Measurements from ENCODE around the gene CFAP47. TPM values are rescaled to one million over a fixed set of nuclear protein-coding genes. Genes with fewer than 3 reads are reported as not detected.

Gene CFAP47
- not detected for polyA plus RNA-seq (2013, experiment 1 of 2)
- 0.01 TPM for polyA plus RNA-seq (2013, experiment 2 of 2)

GRCh38 chrX:35919536-35920309, at the start of gene CFAP47:
TSS of gene CFAP47 (plus strand) at chrX:35919734. CDS start at chrX:35919800, 66 bp downstream.
- Histone ChIP-seq H3K14ac (ENCODE audit: low read length in 2 of 2) (no peak within 1 kb of the TSS), H3K27me3 (ENCODE audit: control insufficient read depth in 1 of 2, insufficient read depth in 1 of 2, low read length in 2 of 2) (peaks cover 0 to 3% of the 10 kb centered on the region in 2 experiments), H3K23ac (ENCODE audit: low read length in 2 of 2) (no peak within 1 kb of the TSS), H2BK15ac (ENCODE audit: low read depth, poor library complexity, severe bottlenecking) (no peak within 1 kb of the TSS), H2BK5ac (ENCODE audit: low read depth, low read length, poor library complexity, severe bottlenecking) (no peak within 1 kb of the TSS), H3K27ac (ENCODE audit: low read length, poor library complexity, severe bottlenecking) (no peak within 1 kb of the TSS), H3K4me1 (ENCODE audit: control insufficient read depth, insufficient read depth, low read depth, low read length) (peaks cover 2% of the 10 kb centered on the region), H4K8ac (ENCODE audit: low read length) (no peak within 1 kb of the TSS), H2BK120ac (ENCODE audit: low read depth, low read length) (no peak within 1 kb of the TSS), H2BK12ac (ENCODE audit: low read length in 2 of 2) (no peak within 1 kb of the TSS), H2AK5ac (ENCODE audit: low read length, severe bottlenecking) (no peak within 1 kb of the TSS), H3K18ac (ENCODE audit: low read depth in 1 of 2, low read length in 2 of 2) (no peak within 1 kb of the TSS), H3K4me3 (ENCODE audit: insufficient read depth in 1 of 2, low read depth in 1 of 2, low read length in 2 of 2) (peak within 1 kb of the TSS; percentile 24 to 47), H2AFZ (ENCODE audit: low read depth, low read length) (no peak within 1 kb of the TSS), H3K79me1 (replicated peaks; ENCODE audit: low read length, poor library complexity, severe bottlenecking) (no peaks in the 10 kb centered on the region), H3K36me3 (ENCODE audit: control insufficient read depth in 1 of 2, insufficient read depth in 2 of 2, low read depth in 1 of 2, low read length in 2 of 2) (no peaks in the 10 kb centered on the region), H4K91ac (ENCODE audit: low read length) (no peak within 1 kb of the TSS), H3K4me2 (ENCODE audit: low read length, poor library complexity, severe bottlenecking) (peak within 1 kb of the TSS; percentile 86), H3K9ac (ENCODE audit: low read length) (no peak within 1 kb of the TSS), H3K9me3 (ENCODE audit: control insufficient read depth, low read length) (peaks cover 11% of the 10 kb centered on the region), H3K4ac (ENCODE audit: low read depth in 1 of 2, low read length in 2 of 2) (no peak within 1 kb of the TSS)
- peak; percentile 36 for DNase-seq
- 2% methylated on average over 31 of the region's 38 CpGs for WGBS

GRCh38 chrX:35880601-35881000, 38.9 kb upstream of the CFAP47 start:
- no peak overlapping the region for H3K14ac ChIP-seq (ENCODE audit: low read length in 2 of 2)
- H3K27me3 ChIP-seq (ENCODE audit: control insufficient read depth in 1 of 2, insufficient read depth in 1 of 2, low read length in 2 of 2), result no peaks in the 10 kb centered on the region
- DNase-seq, result peak; percentile 3
- no peak overlapping the region for H3K9ac ChIP-seq (ENCODE audit: low read length)
- no peaks in the 10 kb centered on the region for H3K9me3 ChIP-seq (ENCODE audit: control insufficient read depth, low read length)
- no peaks in the 10 kb centered on the region for H3K79me1 ChIP-seq (replicated peaks; ENCODE audit: low read length, poor library complexity, severe bottlenecking)
- no peak overlapping the region for H3K4ac ChIP-seq (ENCODE audit: low read depth in 1 of 2, low read length in 2 of 2)
- no peak overlapping the region for H2BK120ac ChIP-seq (ENCODE audit: low read depth, low read length)
- H3K27ac ChIP-seq (ENCODE audit: low read length, poor library complexity, severe bottlenecking), result no peak overlapping the region
- no peak overlapping the region for H2BK12ac ChIP-seq (ENCODE audit: low read length in 2 of 2)
- no peak overlapping the region for H2BK5ac ChIP-seq (ENCODE audit: low read depth, low read length, poor library complexity, severe bottlenecking)
- no peak overlapping the region for H2BK15ac ChIP-seq (ENCODE audit: low read depth, poor library complexity, severe bottlenecking)
- no peaks in the 10 kb centered on the region for H3K36me3 ChIP-seq (ENCODE audit: control insufficient read depth in 1 of 2, insufficient read depth in 2 of 2, low read depth in 1 of 2, low read length in 2 of 2)
- H2AFZ ChIP-seq (ENCODE audit: low read depth, low read length), result no peak overlapping the region
- WGBS, result 78% methylated on average over 1 of the region's 2 CpGs
- H3K4me3 ChIP-seq (ENCODE audit: insufficient read depth in 1 of 2, low read depth in 1 of 2, low read length in 2 of 2), result no peak overlapping the region
- no peak overlapping the region for H3K18ac ChIP-seq (ENCODE audit: low read depth in 1 of 2, low read length in 2 of 2)
- no peak overlapping the region for H4K91ac ChIP-seq (ENCODE audit: low read length)
- H3K4me1 ChIP-seq (ENCODE audit: control insufficient read depth, insufficient read depth, low read depth, low read length), result no peaks in the 10 kb centered on the region
- no peak overlapping the region for H3K23ac ChIP-seq (ENCODE audit: low read length in 2 of 2)
- H2AK5ac ChIP-seq (ENCODE audit: low read length, severe bottlenecking), result no peak overlapping the region
- H3K4me2 ChIP-seq (ENCODE audit: low read length, poor library complexity, severe bottlenecking), result no peak overlapping the region
- no peak overlapping the region for H4K8ac ChIP-seq (ENCODE audit: low read length)

- no peaks in the 10 kb centered on the region for H3K79me1 ChIP-seq (replicated peaks; ENCODE audit: low read length, poor library complexity, severe bottlenecking)
- H3K23ac ChIP-seq (ENCODE audit: low read length in 2 of 2), result no peak overlapping the region
- H3K36me3 ChIP-seq (ENCODE audit: control insufficient read depth in 1 of 2, insufficient read depth in 2 of 2, low read depth in 1 of 2, low read length in 2 of 2), result no peaks in the 10 kb centered on the region
- no peak overlapping the region for H2BK120ac ChIP-seq (ENCODE audit: low read depth, low read length)
- no peak overlapping the region for H3K4me2 ChIP-seq (ENCODE audit: low read length, poor library complexity, severe bottlenecking)
- H2AFZ ChIP-seq (ENCODE audit: low read depth, low read length), result no peak overlapping the region
- no peaks in the 10 kb centered on the region for H3K27me3 ChIP-seq (ENCODE audit: control insufficient read depth in 1 of 2, insufficient read depth in 1 of 2, low read length in 2 of 2)
- H3K18ac ChIP-seq (ENCODE audit: low read depth in 1 of 2, low read length in 2 of 2), result no peak overlapping the region
- no peak overlapping the region for H3K27ac ChIP-seq (ENCODE audit: low read length, poor library complexity, severe bottlenecking)
- no peak overlapping the region for H2BK5ac ChIP-seq (ENCODE audit: low read depth, low read length, poor library complexity, severe bottlenecking)
- H4K91ac ChIP-seq (ENCODE audit: low read length), result no peak overlapping the region
- H3K4me1 ChIP-seq (ENCODE audit: control insufficient read depth, insufficient read depth, low read depth, low read length), result no peaks in the 10 kb centered on the region
- no peak overlapping the region for H3K4ac ChIP-seq (ENCODE audit: low read depth in 1 of 2, low read length in 2 of 2)
- no peak overlapping the region for H2BK12ac ChIP-seq (ENCODE audit: low read length in 2 of 2)
- no peak overlapping the region for H2BK15ac ChIP-seq (ENCODE audit: low read depth, poor library complexity, severe bottlenecking)
- H3K9me3 ChIP-seq (ENCODE audit: control insufficient read depth, low read length), result no peaks in the 10 kb centered on the region
- H4K8ac ChIP-seq (ENCODE audit: low read length), result no peak overlapping the region
- no peak for DNase-seq
- H3K9ac ChIP-seq (ENCODE audit: low read length), result no peak overlapping the region
- no peak overlapping the region for H3K4me3 ChIP-seq (ENCODE audit: insufficient read depth in 1 of 2, low read depth in 1 of 2, low read length in 2 of 2)
- no peak overlapping the region for H2AK5ac ChIP-seq (ENCODE audit: low read length, severe bottlenecking)
- H3K14ac ChIP-seq (ENCODE audit: low read length in 2 of 2), result no peak overlapping the region
Measured at GRCh38 chrX:35886135-35886534, 33.4 kb upstream of the CFAP47 start.

GRCh38 chrX:35890699-35891098, 28.8 kb upstream of the CFAP47 start:
- Histone ChIP-seq H3K4ac (ENCODE audit: low read depth in 1 of 2, low read length in 2 of 2) (no peak overlapping the region), H4K91ac (ENCODE audit: low read length) (no peak overlapping the region), H2AFZ (ENCODE audit: low read depth, low read length) (no peak overlapping the region), H3K4me1 (ENCODE audit: control insufficient read depth, insufficient read depth, low read depth, low read length) (no peaks in the 10 kb centered on the region), H3K4me3 (ENCODE audit: insufficient read depth in 1 of 2, low read depth in 1 of 2, low read length in 2 of 2) (no peak overlapping the region), H3K36me3 (ENCODE audit: control insufficient read depth in 1 of 2, insufficient read depth in 2 of 2, low read depth in 1 of 2, low read length in 2 of 2) (no peaks in the 10 kb centered on the region), H4K8ac (ENCODE audit: low read length) (no peak overlapping the region), H3K9me3 (ENCODE audit: control insufficient read depth, low read length) (no peaks in the 10 kb centered on the region), H2BK15ac (ENCODE audit: low read depth, poor library complexity, severe bottlenecking) (no peak overlapping the region), H3K4me2 (ENCODE audit: low read length, poor library complexity, severe bottlenecking) (no peak overlapping the region), H3K27ac (ENCODE audit: low read length, poor library complexity, severe bottlenecking) (no peak overlapping the region), H3K14ac (ENCODE audit: low read length in 2 of 2) (no peak overlapping the region), H2AK5ac (ENCODE audit: low read length, severe bottlenecking) (no peak overlapping the region), H2BK5ac (ENCODE audit: low read depth, low read length, poor library complexity, severe bottlenecking) (no peak overlapping the region), H3K79me1 (replicated peaks; ENCODE audit: low read length, poor library complexity, severe bottlenecking) (no peaks in the 10 kb centered on the region), H3K9ac (ENCODE audit: low read length) (no peak overlapping the region), H2BK12ac (ENCODE audit: low read length in 2 of 2) (no peak overlapping the region), H3K27me3 (ENCODE audit: control insufficient read depth in 1 of 2, insufficient read depth in 1 of 2, low read length in 2 of 2) (no peaks in the 10 kb centered on the region), H2BK120ac (ENCODE audit: low read depth, low read length) (no peak overlapping the region), H3K18ac (ENCODE audit: low read depth in 1 of 2, low read length in 2 of 2) (no peak overlapping the region), H3K23ac (ENCODE audit: low read length in 2 of 2) (no peak overlapping the region)
- WGBS, result 72% methylated on average over 9 of the region's 9 CpGs
- peak; percentile 50 for DNase-seq

Measured in mesenchymal stem cell (in vitro differentiated cells and primary cell).